ENCODE results near the gene WWOX. TPM values are rescaled to one million over a fixed set of nuclear protein-coding genes. Genes with fewer than 3 reads are reported as not detected.

WWOX gene
- total and polyA plus RNA-seq, 10 donors, result 5.9 to 90.3 (median 26.4) TPM

DNA sequence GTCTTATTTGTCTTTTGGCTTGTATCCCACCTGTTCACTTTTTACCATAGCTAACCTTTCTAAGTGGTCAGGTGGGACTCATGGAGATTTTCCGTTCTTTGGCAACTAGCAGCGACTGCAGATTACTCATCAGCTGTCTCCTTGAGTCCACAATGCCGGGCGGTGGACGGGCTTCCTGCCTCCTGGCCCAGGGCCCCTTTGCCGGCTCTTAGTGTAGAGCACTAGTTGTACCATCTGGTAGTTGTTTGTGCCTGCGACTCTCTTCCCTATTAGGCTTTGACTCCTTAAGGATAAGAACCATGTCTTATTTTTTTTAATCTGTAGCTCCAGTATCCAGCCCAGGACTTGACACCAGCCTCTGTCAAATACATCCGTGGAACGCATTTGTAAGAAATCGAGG is 399.9 kb downstream of the WWOX start:
- peaks cover 0 to 14% (median 0%) of the 10 kb centered on the region in 6 donors for H3K4me1 ChIP-seq
- H3K27ac ChIP-seq, result no peak overlapping the region
- no peaks in the 10 kb centered on the region for H3K9me3 ChIP-seq
- DNase-seq, result no peak
- no peak overlapping the region for H3K4me3 ChIP-seq
- intact Hi-C loops (cut with DNase I; ENCODE audit: low total_unique reads), result no loop called here
- 68 to 87% (median 82%) methylated on average over 10 of the region's 10 CpGs for WGBS, 5 donors
- no peaks in the 10 kb centered on the region for H3K36me3 ChIP-seq
- TF ChIP-seq POLR2A (IDR thresholded peaks at IDR 0.05) (no peak), CTCF (IDR thresholded peaks at IDR 0.05 in 8 of 11, conservative IDR thresholded peaks at IDR 0.05 in 3 of 11) (no peak), POLR2AphosphoS5 (IDR thresholded peaks at IDR 0.05) (no peak)
- no peaks in the 10 kb centered on the region for H3K27me3 ChIP-seq (replicated peaks in 1 of 7)

- 89 to 97% (median 93%) methylated on average over 8 of the region's 8 CpGs for WGBS, 5 donors
- TF ChIP-seq POLR2A (IDR thresholded peaks at IDR 0.05), result no peak
- H3K27ac ChIP-seq, result no peak overlapping the region
- no peaks in the 10 kb centered on the region for H3K27me3 ChIP-seq (replicated peaks in 1 of 7)
- H3K4me3 ChIP-seq, result no peak overlapping the region
- peaks cover 0 to 21% (median 2%) of the 10 kb centered on the region in 6 donors for H3K4me1 ChIP-seq
- no peaks in the 10 kb centered on the region for H3K9me3 ChIP-seq
- no peak for DNase-seq
- intact Hi-C loops (cut with DNase I; ENCODE audit: low total_unique reads), result loop anchor here (5.0 kb wide), 2 partner anchors 267 to 1102 kb away; partner anchors contain the start of gene MAF
- no peaks in the 10 kb centered on the region for H3K36me3 ChIP-seq
Measured at GRCh38 chr16:78500659-78501270, 401.3 kb downstream of the WWOX start.

DNA sequence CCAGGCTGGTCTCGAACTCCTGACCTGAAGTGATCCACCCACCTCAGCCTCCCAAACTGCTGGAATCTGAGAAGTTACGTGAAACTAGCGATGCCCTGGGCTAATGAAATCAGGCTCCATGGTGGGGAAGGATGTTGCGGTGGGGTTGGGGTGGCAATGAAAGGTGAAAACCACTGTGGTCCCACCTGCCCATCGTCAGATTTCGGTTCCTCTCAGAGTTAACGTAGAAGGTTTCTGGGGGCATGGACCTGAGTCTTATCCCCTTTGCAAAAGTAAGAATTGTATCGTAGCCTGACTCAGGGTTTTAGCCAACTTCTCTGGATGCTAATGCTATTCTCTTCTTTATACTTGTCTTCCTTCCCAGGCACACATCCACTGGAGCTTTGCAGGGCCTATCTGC is 402.3 kb downstream of the WWOX start:
- TF ChIP-seq POLR2A (IDR thresholded peaks at IDR 0.05) (no peak), POLR2AphosphoS5 (IDR thresholded peaks at IDR 0.05) (no peak), CTCF (IDR thresholded peaks at IDR 0.05 in 8 of 11, conservative IDR thresholded peaks at IDR 0.05 in 3 of 11) (no peak)
- DNase-seq, result no peak
- Histone ChIP-seq H3K27ac (no peak overlapping the region), H3K9me3 (no peaks in the 10 kb centered on the region), H3K36me3 (no peaks in the 10 kb centered on the region), H3K27me3 (replicated peaks in 1 of 7) (no peaks in the 10 kb centered on the region), H3K4me3 (no peak overlapping the region), H3K4me1 (peaks cover 0 to 21% (median 2%) of the 10 kb centered on the region in 6 donors)
- intact Hi-C loops (cut with DNase I; ENCODE audit: low total_unique reads), result loop anchor here (5.0 kb wide), 2 partner anchors 266 to 1101 kb away; partner anchors contain the start of gene MAF
- 89 to 96% (median 90%) methylated on average over 8 of the region's 8 CpGs for WGBS, 5 donors

GRCh38 chr16:78502812-78503350 is 403.4 kb downstream of the WWOX start:
- Histone ChIP-seq H3K27me3 (replicated peaks in 1 of 7) (no peaks in the 10 kb centered on the region), H3K9me3 (no peaks in the 10 kb centered on the region), H3K4me3 (no peak overlapping the region), H3K4me1 (peaks cover 0 to 21% (median 2%) of the 10 kb centered on the region in 6 donors), H3K36me3 (no peaks in the 10 kb centered on the region), H3K27ac (no peak overlapping the region)
- TF ChIP-seq CTCF (IDR thresholded peaks at IDR 0.05 in 8 of 11, conservative IDR thresholded peaks at IDR 0.05 in 3 of 11) (no peak), POLR2A (IDR thresholded peaks at IDR 0.05) (no peak), POLR2AphosphoS5 (IDR thresholded peaks at IDR 0.05) (no peak)
- intact Hi-C loops (cut with DNase I; ENCODE audit: low total_unique reads), result loop anchor here (5.0 kb wide), 2 partner anchors 264 to 1099 kb away; partner anchors contain the start of gene MAF
- no peak for DNase-seq
- 78 to 83% (median 82%) methylated on average over 10 of the region's 10 CpGs for WGBS, 5 donors
